B cell (primary cell): ENCODE measurements around the gene CACUL1. TPM values are rescaled to one million over a fixed set of nuclear protein-coding genes. Genes with fewer than 3 reads are reported as not detected.
A peak's percentile ranks its signal among the peaks of the same experiment; 100 is the strongest.

Experiments
- ATAC-seq: fragments of 200-7000 bp; cut with Tn5 transposase; one replicate; pipeline ENCODE4 v1.10.0; 2021; ENCODE audit warnings: low read depth, mild to moderate bottlenecking, moderate number of reproducible peaks, moderate library complexity
- CTCF ChIA-PET: fragments of 350-600 bp; sonication (Branson Sonifier 250); formaldehyde crosslinking; loops from one replicate; lab custom pipeline; 2021; ENCODE audit warnings: antibody characterized with exemption, inconsistent platforms; lab: Charles Lee
- POLR2A ChIA-PET: fragments of 350-600 bp; sonication (Branson Sonifier 250); formaldehyde crosslinking; loops from one replicate; lab custom pipeline; 2021; ENCODE audit warnings: antibody characterized with exemption; lab: Charles Lee
- DNase-seq: peaks from one replicate; pipeline ENCODE4 v3.0.0; 2013
- H2AFZ ChIP-seq: 2 replicates; pipeline ENCODE4 v1.6.1; 2012; ENCODE audit warnings: mild to moderate bottlenecking, low read depth, low read length; ENCODE audit not compliant: insufficient read depth, poor library complexity, severe bottlenecking
- H3K27ac ChIP-seq, 2 donors: 1 replicate in 1 of 2; 2 replicates in 1 of 2; pipeline ENCODE4 v1.5.1; 2012 to 2013; ENCODE audit warnings: low read length in 2 of 2, mild to moderate bottlenecking in 2 of 2, moderate library complexity in 1 of 2
- H3K27me3 ChIP-seq, 4 experiments: fragments of 200-600 bp in 1 of 4; sonication (generic) in 1 of 4; replicated peaks in 1 of 4; 1 replicate in 2 of 4; 2 replicates in 2 of 4; pipeline versions ENCODE4 v1.6.1 to v1.7.0; 2013 to 2016; ENCODE audit warnings: low read length in 3 of 4, mild to moderate bottlenecking in 2 of 4, mixed read lengths in 1 of 4, moderate library complexity in 1 of 4; ENCODE audit not compliant: insufficient read depth in 4 of 4, control insufficient read depth in 3 of 4; ENCODE audit errors: control extremely low read depth in 1 of 4
- H3K36me3 ChIP-seq, 2 experiments: replicated peaks in 1 of 2; 1 replicate in 1 of 2; 2 replicates in 1 of 2; pipeline versions ENCODE4 v1.6.1 to v1.7.1; 2013; ENCODE audit warnings: low read length in 1 of 2; ENCODE audit not compliant: insufficient read depth in 2 of 2, control insufficient read depth in 1 of 2; ENCODE audit errors: control extremely low read depth in 1 of 2, extremely low read depth in 1 of 2
- H3K4me1 ChIP-seq, 2 donors: fragments of 200-600 bp in 1 of 2; sonication (generic) in 1 of 2; 1 replicate in 1 of 2; 2 replicates in 1 of 2; pipeline versions ENCODE4 v1.5.1 to v1.6.1; 2013 to 2017; ENCODE audit warnings: low read length in 2 of 2; ENCODE audit not compliant: control insufficient read depth in 2 of 2, insufficient read depth in 2 of 2
- H3K4me2 ChIP-seq: replicated peaks from 2 replicates; pipeline ENCODE3; 2012; ENCODE audit warnings: mild to moderate bottlenecking, low read depth, low read length; ENCODE audit not compliant: poor library complexity, severe bottlenecking
- H3K4me3 ChIP-seq, 5 experiments: fragments of 200-600 bp in 1 of 5; sonication (generic) in 1 of 5; 1 replicate in 3 of 5; 2 replicates in 2 of 5; pipeline versions ENCODE4 v1.5.1 to v1.7.0; 2011 to 2016; ENCODE audit warnings: low read length in 4 of 5, mild to moderate bottlenecking in 4 of 5, low read depth in 2 of 5, control low read depth in 1 of 5, moderate library complexity in 1 of 5; ENCODE audit not compliant: insufficient read depth in 1 of 5; ENCODE audit errors: control extremely low read depth in 1 of 5, extremely low read depth in 1 of 5
- H3K79me2 ChIP-seq: fragments of 200-600 bp; sonication (generic); one replicate; pipeline ENCODE4 v1.6.0; 2016; ENCODE audit warnings: low read length; ENCODE audit not compliant: control insufficient read depth, insufficient read depth
- H3K9ac ChIP-seq: fragments of 200-600 bp; sonication (generic); 2 replicates; pipeline ENCODE4 v1.6.1; 2017; ENCODE audit warnings: mild to moderate bottlenecking, low read length, moderate library complexity
- H3K9me3 ChIP-seq, 3 donors: one replicate each; pipeline versions ENCODE4 v1.6.1 to v1.7.1; 2013; ENCODE audit warnings: low read length in 2 of 3; ENCODE audit not compliant: control insufficient read depth in 2 of 3, insufficient read depth in 1 of 3; ENCODE audit errors: control extremely low read depth in 1 of 3
- H4K20me1 ChIP-seq: 2 replicates; pipeline ENCODE4 v1.6.0; 2012; ENCODE audit warnings: mild to moderate bottlenecking, low read length; ENCODE audit not compliant: insufficient read depth, control insufficient read depth, poor library complexity, severe bottlenecking
- H3K27ac Mint-ChIP-seq: one replicate; pipeline ENCODE4 v1.8.0; 2021; ENCODE audit warnings: mixed read lengths
- H3K27me3 Mint-ChIP-seq: one replicate; pipeline ENCODE4 v1.8.0; 2021; ENCODE audit warnings: mixed read lengths
- H3K4me1 Mint-ChIP-seq: one replicate; pipeline ENCODE4 v1.8.0; 2021; ENCODE audit warnings: mixed read lengths
- H3K4me3 Mint-ChIP-seq: one replicate; pipeline ENCODE4 v1.8.0; 2021; ENCODE audit warnings: mixed read lengths
- H3K9me3 Mint-ChIP-seq: one replicate; pipeline ENCODE4 v1.8.0; 2022; ENCODE audit warnings: mixed read lengths; ENCODE audit not compliant: insufficient read depth
- CTCF ChIP-seq: fragments of 200-600 bp; IDR thresholded peaks from one replicate; pipeline ENCODE4 v1.8.0; 2022; ENCODE audit warnings: antibody characterized with exemption, mild to moderate bottlenecking
- EZH2 ChIP-seq: IDR thresholded peaks from 2 replicates; pipeline ENCODE4 v1.6.1; 2012; ENCODE audit warnings: borderline replicate concordance, low read depth, mild to moderate bottlenecking, moderate library complexity, low read length; ENCODE audit not compliant: insufficient read depth, poor library complexity, severe bottlenecking
- WGBS: methylation state at CpG from one replicate; pipeline ENCODE4 v1.1.5; 2013; ENCODE audit warnings: missing lambda C conversion rate; ENCODE audit not compliant: insufficient coverage; 5-methylcytosine and 5-hydroxymethylcytosine counted together
- intact Hi-C: fragments of 100-400 bp; cut with micrococcal nuclease; formaldehyde crosslinking; loops from one replicate; pipeline ENCODE4 v1.10.0; 2022
- polyA plus RNA-seq: library from polyadenylated mRNA; depleted of rRNA; stranded (reverse); fragments of >200 nt; gene quantifications from 2 replicates; pipeline ENCODE4 v1.2.3, GENCODE V29; 2012
- total RNA-seq, 2 donors: library from RNA; stranded (reverse); fragments of 120-200 nt in 1 of 2; gene quantifications; 1 replicate in 1 of 2; 2 replicates in 1 of 2; pipeline versions ENCODE4 v1.2.3 to v1.2.4, GENCODE V29; 2013 to 2022

The CACUL1 gene
- total and polyA plus RNA-seq, 2 donors (not counting 1 experiment from before 2014, with no cell fraction given) = 7.4 to 39.5 TPM

GRCh38 chr10:118800920-118801319 lies 46.1 kb upstream of the CACUL1 start:
- no peaks in the 10 kb centered on the region for H3K36me3 ChIP-seq
- no peak overlapping the region for H3K27ac ChIP-seq
- ChIA-PET POLR2A (no interaction called here), CTCF (interaction anchor here (5.5 kb wide), 1 partner anchor 233 kb away, joined by 40 read pairs; no protein-coding TSS in a partner anchor)
- no peak for ATAC-seq
- H3K27me3 Mint-ChIP-seq = peaks cover 31% of the 10 kb centered on the region
- H3K4me1 ChIP-seq = no peaks in the 10 kb centered on the region
- no peak overlapping the region for H3K27ac Mint-ChIP-seq
- no peak overlapping the region for H3K4me2 ChIP-seq
- intact Hi-C loops = loop anchor here (1.0 kb wide), 1 partner anchor 233 kb away; no protein-coding TSS in a partner anchor
- H3K27me3 ChIP-seq = no peaks in the 10 kb centered on the region
- H3K4me3 ChIP-seq = no peak overlapping the region
- no peaks in the 10 kb centered on the region for H3K9me3 Mint-ChIP-seq
- no peak overlapping the region for H3K9ac ChIP-seq
- H4K20me1 ChIP-seq = no peaks in the 10 kb centered on the region
- H2AFZ ChIP-seq = no peak overlapping the region
- H3K4me1 Mint-ChIP-seq = no peaks in the 10 kb centered on the region
- peak; percentile 15 for DNase-seq
- TF ChIP-seq CTCF (peak; percentile 38), EZH2 (no peak)
- H3K79me2 ChIP-seq = no peaks in the 10 kb centered on the region
- no peak overlapping the region for H3K4me3 Mint-ChIP-seq
- H3K9me3 ChIP-seq = no peaks in the 10 kb centered on the region
- 76% methylated on average over 4 of the region's 4 CpGs for WGBS

- Histone ChIP-seq H3K27ac (no peak overlapping the region), H3K9me3 (peaks cover 0 to 3% (median 0%) of the 10 kb centered on the region in 3 donors), H3K36me3 (no peaks in the 10 kb centered on the region), H3K79me2 (no peaks in the 10 kb centered on the region), H3K27me3 (no peaks in the 10 kb centered on the region), H3K4me2 (no peak overlapping the region), H3K4me3 (no peak overlapping the region), H3K9ac (no peak overlapping the region), H3K4me1 (no peaks in the 10 kb centered on the region), H2AFZ (no peak overlapping the region), H4K20me1 (no peaks in the 10 kb centered on the region)
- ATAC-seq (no peak), DNase-seq (no peak)
- POLR2A ChIA-PET = no interaction called here
- Mint-ChIP-seq H3K27me3 (peaks cover 28% of the 10 kb centered on the region), H3K4me3 (no peak overlapping the region), H3K27ac (no peak overlapping the region), H3K4me1 (no peaks in the 10 kb centered on the region), H3K9me3 (no peaks in the 10 kb centered on the region)
- no peak for TF ChIP-seq EZH2
- CTCF ChIA-PET = interaction anchor here (5.5 kb wide), 1 partner anchor 231 kb away, joined by 40 read pairs; no protein-coding TSS in a partner anchor
- intact Hi-C loops = no loop called here
- 53% methylated on average over 3 of the region's 3 CpGs for WGBS
These were observed 45.0 kb upstream of the CACUL1 start for GRCh38 chr10:118799777-118800176.
